ENCODE measurements around the gene SNCG.

- TF ChIP-seq REST (IDR thresholded peaks at IDR 0.05; ENCODE audit: borderline replicate concordance) (no peak), CTCF (IDR thresholded peaks at IDR 0.05; ENCODE audit: poor library complexity, severe bottlenecking) (no peak)
Observed at GRCh38 chr10:86981716-86982115, 23.3 kb downstream of the SNCG start.
